Coronary artery (tissue), 2 donors: ENCODE results near the gene UNC13C.

Experiments
- DNase-seq: peaks from one replicate; pipeline ENCODE4 v3.0.0-alpha.2; 2017; ENCODE audit warnings: low spot score
- H3K27ac ChIP-seq, 2 donors: fragments of 200-600 bp; sonication (generic); one replicate each; pipeline ENCODE4 v1.5.1; 2016 to 2019
- H3K4me3 ChIP-seq: fragments of 200-600 bp; sonication (generic); 2 replicates; pipeline ENCODE4 v1.5.1; 2016; ENCODE audit warnings: mild to moderate bottlenecking, moderate library complexity
- TF ChIP-seq, protein P1 (sequence below): fragments of 200-600 bp; sonication (generic); IDR thresholded peaks from one replicate; pipeline ENCODE4 v1.5.1; 2019; ENCODE audit warnings: antibody characterized with exemption

UNC13C gene

GRCh38 chr15:54101664-54102270, 123.5 kb downstream of the UNC13C start:
- Histone ChIP-seq H3K27ac (no peak overlapping the region), H3K4me3 (no peak overlapping the region)
- TF ChIP-seq, protein P1, sequence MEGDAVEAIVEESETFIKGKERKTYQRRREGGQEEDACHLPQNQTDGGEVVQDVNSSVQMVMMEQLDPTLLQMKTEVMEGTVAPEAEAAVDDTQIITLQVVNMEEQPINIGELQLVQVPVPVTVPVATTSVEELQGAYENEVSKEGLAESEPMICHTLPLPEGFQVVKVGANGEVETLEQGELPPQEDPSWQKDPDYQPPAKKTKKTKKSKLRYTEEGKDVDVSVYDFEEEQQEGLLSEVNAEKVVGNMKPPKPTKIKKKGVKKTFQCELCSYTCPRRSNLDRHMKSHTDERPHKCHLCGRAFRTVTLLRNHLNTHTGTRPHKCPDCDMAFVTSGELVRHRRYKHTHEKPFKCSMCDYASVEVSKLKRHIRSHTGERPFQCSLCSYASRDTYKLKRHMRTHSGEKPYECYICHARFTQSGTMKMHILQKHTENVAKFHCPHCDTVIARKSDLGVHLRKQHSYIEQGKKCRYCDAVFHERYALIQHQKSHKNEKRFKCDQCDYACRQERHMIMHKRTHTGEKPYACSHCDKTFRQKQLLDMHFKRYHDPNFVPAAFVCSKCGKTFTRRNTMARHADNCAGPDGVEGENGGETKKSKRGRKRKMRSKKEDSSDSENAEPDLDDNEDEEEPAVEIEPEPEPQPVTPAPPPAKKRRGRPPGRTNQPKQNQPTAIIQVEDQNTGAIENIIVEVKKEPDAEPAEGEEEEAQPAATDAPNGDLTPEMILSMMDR: no peak
- DNase-seq: no peak

GRCh38 chr15:54102704-54103103, 124.5 kb downstream of the UNC13C start:
- H3K27ac ChIP-seq: no peak overlapping the region
- no peak overlapping the region for H3K4me3 ChIP-seq
- no peak for DNase-seq
- TF ChIP-seq, protein P1: no peak

DNA sequence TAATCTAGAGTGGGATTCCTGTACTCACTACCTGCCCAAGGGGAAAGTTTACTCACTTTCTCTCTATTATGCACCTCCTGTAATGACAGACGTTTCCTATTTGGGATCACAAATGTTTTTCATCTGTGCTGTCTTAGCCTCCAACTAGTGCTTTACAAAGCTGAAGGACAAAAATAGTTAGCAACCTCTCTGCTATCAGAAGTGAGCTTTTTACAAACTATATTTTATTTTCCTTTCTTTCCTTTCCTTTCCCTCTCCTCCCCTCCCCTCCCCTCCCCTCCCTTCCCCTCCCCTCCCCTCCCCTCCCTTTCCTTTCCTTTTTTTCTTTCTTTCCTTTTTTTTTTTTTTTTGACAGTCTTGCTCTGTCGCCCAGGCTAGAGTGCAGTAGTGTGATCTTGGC, 130.8 kb downstream of the UNC13C start:
- H3K4me3 ChIP-seq: no peak overlapping the region
- no peak overlapping the region for H3K27ac ChIP-seq
- TF ChIP-seq, protein P1: no peak
- DNase-seq: no peak

DNA sequence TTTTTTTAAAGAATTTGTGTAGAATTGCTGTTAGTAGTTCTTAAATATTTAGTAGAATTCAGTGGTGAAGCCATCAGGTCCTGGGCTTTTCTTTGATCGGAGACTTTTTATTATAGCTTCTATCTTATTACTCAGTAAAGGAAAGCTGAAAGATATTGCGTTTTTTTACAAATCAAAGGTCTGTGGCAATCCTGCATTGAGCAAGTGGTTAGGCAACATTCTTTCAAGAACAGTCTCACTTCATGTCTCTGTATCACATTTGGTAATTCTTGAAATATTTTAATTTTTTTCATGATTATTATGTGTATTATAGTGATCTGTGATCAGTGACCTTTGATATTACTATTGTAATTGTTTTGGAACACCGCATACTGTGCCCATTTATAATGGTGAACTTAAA, 140.8 kb downstream of the UNC13C start:
- H3K27ac ChIP-seq: no peak overlapping the region
- no peak for DNase-seq
- no peak overlapping the region for H3K4me3 ChIP-seq
- TF ChIP-seq, protein P1: no peak

GRCh38 chr15:54120949-54121463, 142.8 kb downstream of the UNC13C start:
- TF ChIP-seq, protein P1: no peak
- no peak for DNase-seq

DNA sequence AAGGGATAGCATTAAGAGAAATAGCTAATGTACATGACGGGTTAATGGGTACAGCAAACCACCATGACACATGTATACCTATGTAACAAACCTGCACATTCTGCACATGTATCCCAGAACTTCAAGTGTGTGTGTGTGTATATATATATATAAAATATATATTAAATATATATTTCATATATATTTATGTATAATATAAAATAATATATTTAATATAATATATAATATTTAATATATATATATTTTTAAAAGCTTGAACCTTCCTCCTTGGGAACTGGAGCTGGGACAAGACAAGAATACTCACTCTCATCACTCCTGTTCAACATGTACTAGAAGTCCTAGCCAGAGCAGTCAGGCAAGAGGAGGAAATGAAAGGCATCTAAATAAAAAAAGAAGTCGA, 149.3 kb downstream of the UNC13C start:
- no peak for DNase-seq
- TF ChIP-seq, protein P1: no peak

More at GRCh38 chr15:54120949-54121463, 142.8 kb downstream of the UNC13C start:
- H3K4me3 ChIP-seq: no peak overlapping the region
- no peak overlapping the region for H3K27ac ChIP-seq

GRCh38 chr15:54131410-54131809, 153.2 kb downstream of the UNC13C start:
- no peak overlapping the region for H3K27ac ChIP-seq
- DNase-seq: no peak
- TF ChIP-seq, protein P1: no peak
- H3K4me3 ChIP-seq: no peak overlapping the region

More for the DNA sequence above, 149.3 kb downstream of the UNC13C start:
- Histone ChIP-seq H3K27ac (no peak overlapping the region), H3K4me3 (no peak overlapping the region)
